ENCODE measurements around the gene GPR149. TPM values are rescaled to one million over a fixed set of nuclear protein-coding genes. Genes with fewer than 3 reads are reported as not detected.

GPR149 gene
- total RNA-seq, 1 experiment from 2014 or later, result not detected

- peaks cover 8% of the 10 kb centered on the region for H3K4me1 Mint-ChIP-seq (ENCODE audit: low read depth, unreplicated experiment)
- no peaks in the 10 kb centered on the region for H3K9me3 Mint-ChIP-seq (ENCODE audit: low read depth, unreplicated experiment)
- intact Hi-C loops (cut with micrococcal nuclease; ENCODE audit: unreplicated experiment), result loop anchor here (1.0 to 5.0 kb wide), 5 partner anchors 96 to 988 kb away; no protein-coding TSS in a partner anchor
- H3K36me3 Mint-ChIP-seq (ENCODE audit: insufficient read depth, unreplicated experiment), result no peaks in the 10 kb centered on the region
- DNase-seq, result peak; percentile 30
- peaks cover 7% of the 10 kb centered on the region for H3K27me3 Mint-ChIP-seq (ENCODE audit: unreplicated experiment)
- no peak overlapping the region for H3K27ac Mint-ChIP-seq (ENCODE audit: unreplicated experiment)
- CTCF ChIA-PET, result no interaction called here
- peak; percentile 68 for TF ChIP-seq CTCF (IDR thresholded peaks at IDR 0.05; ENCODE audit: unreplicated experiment)
- no peak overlapping the region for H3K4me3 Mint-ChIP-seq (ENCODE audit: low read depth, unreplicated experiment)
- BruUV-seq (replicated peaks), result no TSS peak
Observed at GRCh38 chr3:154334973-154335420, 95.0 kb downstream of the GPR149 start.

- CTCF ChIA-PET, result no interaction called here
- Mint-ChIP-seq H3K36me3 (ENCODE audit: insufficient read depth, unreplicated experiment) (peaks cover 18% of the 10 kb centered on the region), H3K4me1 (ENCODE audit: low read depth, unreplicated experiment) (no peaks in the 10 kb centered on the region), H3K9me3 (ENCODE audit: low read depth, unreplicated experiment) (no peaks in the 10 kb centered on the region), H3K27ac (ENCODE audit: unreplicated experiment) (no peak overlapping the region), H3K4me3 (ENCODE audit: low read depth, unreplicated experiment) (no peak overlapping the region), H3K27me3 (ENCODE audit: unreplicated experiment) (peaks cover 2% of the 10 kb centered on the region)
- DNase-seq, result no peak
- TF ChIP-seq CTCF (IDR thresholded peaks at IDR 0.05; ENCODE audit: unreplicated experiment), result no peak
- BruUV-seq (replicated peaks), result no TSS peak
- intact Hi-C loops (cut with micrococcal nuclease; ENCODE audit: unreplicated experiment), result no loop called here
Observed at GRCh38 chr3:154327871-154328270, 102.1 kb downstream of the GPR149 start.

GRCh38 chr3:154324919-154325318 lies 105.1 kb downstream of the GPR149 start:
- Mint-ChIP-seq H3K36me3 (ENCODE audit: insufficient read depth, unreplicated experiment) (peaks cover 30% of the 10 kb centered on the region), H3K9me3 (ENCODE audit: low read depth, unreplicated experiment) (no peaks in the 10 kb centered on the region), H3K27me3 (ENCODE audit: unreplicated experiment) (no peaks in the 10 kb centered on the region), H3K27ac (ENCODE audit: unreplicated experiment) (peak overlapping the region; percentile 91), H3K4me1 (ENCODE audit: low read depth, unreplicated experiment) (no peaks in the 10 kb centered on the region), H3K4me3 (ENCODE audit: low read depth, unreplicated experiment) (peak overlapping the region; percentile 87)
- no TSS peak for BruUV-seq (replicated peaks)
- intact Hi-C loops (cut with micrococcal nuclease; ENCODE audit: unreplicated experiment), result no loop called here
- DNase-seq, result no peak
- no peak for TF ChIP-seq CTCF (IDR thresholded peaks at IDR 0.05; ENCODE audit: unreplicated experiment)
- CTCF ChIA-PET, result interaction anchor here (0.6 kb wide), 1 partner anchor 299 kb away, joined by 4 read pairs; no protein-coding TSS in a partner anchor

GRCh38 chr3:154323891-154324738 lies 105.9 kb downstream of the GPR149 start, which contains the start of gene DHX36:
Gene DHX36, minus strand, starts transcription at chr3:154324487. Its CDS starts 71 bp downstream, at chr3:154324416.
- Mint-ChIP-seq H3K27ac (ENCODE audit: unreplicated experiment) (peak within 1 kb of the TSS; percentile 91), H3K36me3 (ENCODE audit: insufficient read depth, unreplicated experiment) (peaks cover 30% of the 10 kb centered on the region), H3K9me3 (ENCODE audit: low read depth, unreplicated experiment) (no peaks in the 10 kb centered on the region), H3K4me1 (ENCODE audit: low read depth, unreplicated experiment) (no peaks in the 10 kb centered on the region), H3K4me3 (ENCODE audit: low read depth, unreplicated experiment) (peak within 1 kb of the TSS; percentile 87), H3K27me3 (ENCODE audit: unreplicated experiment) (no peaks in the 10 kb centered on the region)
- DNase-seq, result peak; percentile 92
- no TSS peak for BruUV-seq (replicated peaks)
- CTCF ChIA-PET, result interaction anchor here (0.6 kb wide), 1 partner anchor 298 kb away, joined by 4 read pairs; no protein-coding TSS in a partner anchor
- intact Hi-C loops (cut with micrococcal nuclease; ENCODE audit: unreplicated experiment), result no loop called here
- no peak for TF ChIP-seq CTCF (IDR thresholded peaks at IDR 0.05; ENCODE audit: unreplicated experiment)
